HepG2 (cell line): ENCODE results near the gene ADCY10. TPM values are rescaled to one million over a fixed set of nuclear protein-coding genes. Genes with fewer than 3 reads are reported as not detected.

Experiments used
- AFF4 ChIP-seq: sonication (generic); formaldehyde crosslinking; IDR thresholded peaks from 2 replicates; pipeline ENCODE4 v1.4.0; 2020; ENCODE audit warnings: missing genetic modification reagents
- CHD4 ChIP-seq: fragments of 200-600 bp; sonication (generic); IDR thresholded peaks from 2 replicates; pipeline ENCODE4 v1.7.0; 2017; ENCODE audit warnings: mild to moderate bottlenecking, low read length, borderline replicate concordance
- DRAP1 ChIP-seq: IDR thresholded peaks from 2 replicates; pipeline ENCODE4 v1.6.1; 2016; ENCODE audit warnings: missing genetic modification reagents, missing compliant biosample characterization
- GPN1 ChIP-seq: sonication (generic); formaldehyde crosslinking; IDR thresholded peaks from 2 replicates; pipeline ENCODE4 v1.5.1; 2020; ENCODE audit warnings: missing genetic modification reagents, borderline replicate concordance
- KDM6A ChIP-seq: IDR thresholded peaks from 2 replicates; pipeline ENCODE4 v1.6.1; 2016; ENCODE audit warnings: low read depth
- LCORL ChIP-seq, 2 experiments: fragments of 450-650 bp in 1 of 2; sonication (generic) in 1 of 2; formaldehyde crosslinking in 1 of 2; IDR thresholded peaks; 2 replicates each; pipeline versions ENCODE4 v1.5.0 to v1.6.1; 2017 to 2020; ENCODE audit warnings: antibody characterized with exemption in 1 of 2, missing genetic modification reagents in 1 of 2
- MXD1 ChIP-seq: sonication (generic); formaldehyde crosslinking; IDR thresholded peaks from 2 replicates; pipeline ENCODE4 v1.4.0; 2020; ENCODE audit warnings: mild to moderate bottlenecking, missing genetic modification reagents
- NR2F2 ChIP-seq: IDR thresholded peaks from 2 replicates; pipeline ENCODE4 v1.6.1; 2012; ENCODE audit warnings: low read depth, inconsistent platforms, borderline replicate concordance
- SKIL ChIP-seq: sonication (generic); formaldehyde crosslinking; IDR thresholded peaks from 2 replicates; pipeline ENCODE4 v1.8.0; 2022; ENCODE audit warnings: missing genetic modification reagents, mild to moderate bottlenecking, moderate library complexity, borderline replicate concordance
- TIGD3 ChIP-seq: sonication (generic); formaldehyde crosslinking; IDR thresholded peaks from 2 replicates; pipeline ENCODE4 v1.5.1; 2020; ENCODE audit warnings: mild to moderate bottlenecking, missing genetic modification reagents, borderline replicate concordance
- XRCC5 ChIP-seq: fragments of 200-400 bp; formaldehyde crosslinking; optimal IDR thresholded peaks from 2 replicates; pipeline ENCODE3; 2017; ENCODE audit warnings: mild to moderate bottlenecking, low read length
- ZMAT5 ChIP-seq: sonication (generic); formaldehyde crosslinking; IDR thresholded peaks from 2 replicates; pipeline ENCODE4 v1.5.0; 2020; ENCODE audit warnings: mild to moderate bottlenecking, low read depth, missing genetic modification reagents, borderline replicate concordance
- ZNF510 ChIP-seq: sonication (generic); formaldehyde crosslinking; IDR thresholded peaks from 2 replicates; pipeline ENCODE4 v1.4.0; 2020; ENCODE audit warnings: low read depth, mild to moderate bottlenecking, missing genetic modification reagents
- ZNF530 ChIP-seq: sonication (generic); formaldehyde crosslinking; IDR thresholded peaks from 2 replicates; pipeline ENCODE4 v1.5.0; 2020; ENCODE audit warnings: low read depth, mild to moderate bottlenecking, missing genetic modification reagents
- ZNF577 ChIP-seq: sonication (generic); formaldehyde crosslinking; IDR thresholded peaks from 2 replicates; pipeline ENCODE4 v1.4.0; 2020; ENCODE audit warnings: mild to moderate bottlenecking, low read depth, missing genetic modification reagents, borderline replicate concordance
- ZNF652 ChIP-seq: IDR thresholded peaks from 2 replicates; pipeline ENCODE4 v1.6.1; 2016; ENCODE audit warnings: low read depth, borderline replicate concordance
- polyA plus RNA-seq, 8 experiments: library from polyadenylated mRNA; depleted of rRNA in 3 of 8; stranded (reverse) in 7 of 8; unstranded in 1 of 8; fragments of >200 nt; fragmentation: Illumina TruSeq in 4 of 8; extraction: Trizol in 4 of 8; gene quantifications; 2 replicates each; pipeline versions ENCODE4 v1.2.1 to v1.2.3, GENCODE V29; 2011 to 2016; ENCODE audit warnings: low read depth in 4 of 8, missing spikeins in 1 of 8, mixed read lengths in 1 of 8; ENCODE audit not compliant: insufficient read depth in 1 of 8
- total RNA-seq, 5 experiments: library from RNA; depleted of rRNA; stranded (reverse); fragments of >200 nt; fragmentation: Illumina TruSeq; extraction: Trizol; gene quantifications; 2 replicates each; pipeline ENCODE4 v1.2.3, GENCODE V29; 2016; ENCODE audit warnings: low read depth in 1 of 5

Gene ADCY10
- total and polyA plus RNA-seq, 2 of the 13 experiments (the other 11 are each of a cell fraction or from before 2014, with no cell fraction given) = 0.02 to 0.03 TPM

- no peak for TF ChIP-seq ZNF530 (CRISPR knock-in tag)
- TF ChIP-seq KDM6A (CRISPR knock-in tag) = no peak
- TF ChIP-seq NR2F2 = 0 out of 2 replicates have a peak, but pooled peaks have one; percentile 5
- no peak for TF ChIP-seq TIGD3
- TF ChIP-seq SKIL (CRISPR knock-in tag) = no peak
- no peak for TF ChIP-seq XRCC5
- no peak for TF ChIP-seq ZNF510
- peak; percentile 66; the same call in 1 of the 2 replicates for TF ChIP-seq MXD1 (CRISPR knock-in tag)
- 0 out of 2 replicates have a peak, but pooled peaks have one; percentile 10 for TF ChIP-seq GPN1 (CRISPR knock-in tag)
- no peak for TF ChIP-seq DRAP1 (CRISPR knock-in tag)
- TF ChIP-seq ZNF577 (CRISPR knock-in tag) = no peak
- no peak for TF ChIP-seq CHD4
- no peak for TF ChIP-seq LCORL (IDR thresholded peaks at IDR 0.05)
- TF ChIP-seq LCORL (CRISPR knock-in tag; IDR thresholded peaks at IDR 0.05) = no peak; the same call in 1 of the 2 replicates
- peak; percentile 88 for TF ChIP-seq ZNF652
- no peak for TF ChIP-seq AFF4 (CRISPR knock-in tag)
- TF ChIP-seq ZMAT5 (CRISPR knock-in tag) = no peak
Measured at GRCh38 chr1:167935216-167936067, 21.5 kb upstream of the ADCY10 start (continued).
